GM21515 (cell line): ENCODE data around the gene OR2L5.

Source experiments
- ATAC-seq: cut with Tn5 transposase; IDR thresholded peaks from one replicate; pipeline ENCODE4 v1.9.1; 2021; ENCODE audit not compliant: unreplicated experiment

OR2L5 gene

GRCh38 chr1:248013229-248013710 lies at the start of gene OR2L5:
OR2L5 (plus strand) TSS chr1:248013660; CDS start chr1:248021948, 8,288 bp downstream.
- no peak for ATAC-seq

- ATAC-seq = no peak
Observed at GRCh38 chr1:247964933-247965332, 48.5 kb upstream of the OR2L5 start, which contains the start of gene OR2AK2. OR2AK2 (plus strand) TSS chr1:247965233; CDS start chr1:247965377, 144 bp downstream.

GRCh38 chr1:247966532-247967204 lies 46.8 kb upstream of the OR2L5 start:
- peak; percentile 68 for ATAC-seq

- no peak for ATAC-seq
Observed at GRCh38 chr1:247992986-247993385, 20.5 kb upstream of the OR2L5 start.

GRCh38 chr1:247998811-247999210 lies 14.6 kb upstream of the OR2L5 start:
- ATAC-seq = no peak

- no peak for ATAC-seq
Observed at GRCh38 chr1:248000169-248000568, 13.3 kb upstream of the OR2L5 start.

- ATAC-seq = no peak
Observed at GRCh38 chr1:248007778-248008177, 5.7 kb upstream of the OR2L5 start.

GRCh38 chr1:248009681-248010080 lies 3.8 kb upstream of the OR2L5 start:
- ATAC-seq = no peak

- no peak for ATAC-seq
Observed at GRCh38 chr1:248015803-248016202, 2.3 kb downstream of the OR2L5 start.

GRCh38 chr1:248029770-248030169 lies 16.3 kb downstream of the OR2L5 start, which contains the start of gene OR2L2:
OR2L2 (plus strand) TSS chr1:248030070; CDS start chr1:248038268, 8,198 bp downstream.
- no peak for ATAC-seq

- ATAC-seq = no peak
Observed at GRCh38 chr1:248045209-248045608, 31.7 kb downstream of the OR2L5 start.

GRCh38 chr1:248046536-248046935 lies 33.1 kb downstream of the OR2L5 start, which contains the start of gene OR2L3:
OR2L3 (plus strand) TSS chr1:248046836; CDS start chr1:248060682, 13,846 bp downstream.
- ATAC-seq = no peak

GRCh38 chr1:248047008-248047407 lies 33.5 kb downstream of the OR2L5 start:
- ATAC-seq = no peak

GRCh38 chr1:248054671-248055070 lies 41.2 kb downstream of the OR2L5 start:
- ATAC-seq = no peak

GRCh38 chr1:248055261-248055660 lies 41.8 kb downstream of the OR2L5 start:
- ATAC-seq = no peak

GRCh38 chr1:248065071-248065470 lies 51.6 kb downstream of the OR2L5 start:
- ATAC-seq = no peak

GRCh38 chr1:248065604-248066003 lies 52.1 kb downstream of the OR2L5 start:
- no peak for ATAC-seq
